Testis (tissue), 2 donors: ENCODE results near the gene GARRE1.

ENCODE experiments used
- CTCF ChIP-seq, 3 experiments: fragments of 450-650 bp in 2 of 3; fragments of 200-600 bp in 1 of 3; sonication (generic) in 1 of 3; IDR thresholded peaks; one replicate each; pipeline ENCODE4 v1.5.1; 2016 to 2019; ENCODE audit warnings: antibody characterized with exemption in 3 of 3, mild to moderate bottlenecking in 2 of 3, moderate library complexity in 1 of 3
- POLR2A ChIP-seq: fragments of 450-650 bp; IDR thresholded peaks from one replicate; pipeline ENCODE4 v1.6.1; 2017; ENCODE audit warnings: antibody characterized with exemption, mild to moderate bottlenecking, moderate library complexity

- TF ChIP-seq CTCF (IDR thresholded peaks at IDR 0.05) (no peak), POLR2A (no peak)
These were observed 2.6 kb downstream of the GARRE1 start for GRCh38 chr19:34256835-34257558.
